Caco-2 (cell line): ENCODE results near the gene DNMBP. TPM values are rescaled to one million over a fixed set of nuclear protein-coding genes. Genes with fewer than 3 reads are reported as not detected.

Experiments
- Bru-seq: library from RNA; stranded (reverse); fragments of 400-500 nt; gene quantifications from one replicate; lab custom pipeline; 2021; lab: Mats Ljungman, UMichigan
- BruChase-seq, 2 experiments: library from RNA; stranded (reverse); fragments of 400-500 nt; gene quantifications; one replicate each; lab custom pipeline; 2021; lab: Mats Ljungman, UMichigan
- BruUV-seq: library from RNA; stranded (reverse); fragments of 400-500 nt; replicated peaks from 2 replicates; lab custom pipeline; 2021; lab: Mats Ljungman, UMichigan
- CTCF ChIA-PET: fragments of 300-600 bp; sonication (Branson Sonifier 250); formaldehyde crosslinking; loops from one replicate; lab custom pipeline; 2022; ENCODE audit warnings: antibody characterized with exemption; lab: Charles Lee
- POLR2A ChIA-PET: fragments of 300-600 bp; sonication (Branson Sonifier 250); formaldehyde crosslinking; loops from one replicate; lab custom pipeline; 2022; ENCODE audit warnings: antibody characterized with exemption; lab: Charles Lee
- DNase-seq, 2 experiments: peaks; one replicate each; pipeline versions ENCODE4 v3.0.0 to v3.0.0-alpha.2; 2020 to 2022
- H3K27me3 ChIP-seq: replicated peaks from 2 replicates; pipeline ENCODE4 v1.6.0; 2011; ENCODE audit warnings: low read length; ENCODE audit not compliant: control insufficient read depth, insufficient read depth
- H3K36me3 ChIP-seq: 2 replicates; pipeline ENCODE4 v1.5.1; 2011; ENCODE audit warnings: low read length; ENCODE audit not compliant: control insufficient read depth, insufficient read depth
- H3K4me1 ChIP-seq: fragments of 250-450 bp; sonication (Bioruptor Pico); 2 replicates; pipeline ENCODE4 v1.5.1; 2020; ENCODE audit warnings: mild to moderate bottlenecking
- H3K4me3 ChIP-seq: 2 replicates; pipeline ENCODE4 v1.5.1; 2011; ENCODE audit warnings: low read depth, mild to moderate bottlenecking, control low read depth, low read length
- H3K9me3 ChIP-seq: fragments of 250-450 bp; sonication (Bioruptor Pico); 2 replicates; pipeline ENCODE4 v1.5.1; 2020; ENCODE audit warnings: mild to moderate bottlenecking, moderate library complexity
- H3K27ac Mint-ChIP-seq: one replicate; pipeline ENCODE4 v1.8.0; 2022; ENCODE audit warnings: mixed read lengths; ENCODE audit not compliant: unreplicated experiment
- H3K27me3 Mint-ChIP-seq: one replicate; pipeline ENCODE4 v1.8.0; 2022; ENCODE audit warnings: mixed read lengths; ENCODE audit not compliant: insufficient read depth, unreplicated experiment
- H3K36me3 Mint-ChIP-seq: one replicate; pipeline ENCODE4 v1.8.0; 2022; ENCODE audit warnings: mild to moderate bottlenecking, mixed read lengths; ENCODE audit not compliant: insufficient read depth, unreplicated experiment
- H3K4me1 Mint-ChIP-seq: one replicate; pipeline ENCODE4 v1.8.0; 2022; ENCODE audit warnings: low read depth, mixed read lengths; ENCODE audit not compliant: unreplicated experiment
- H3K4me3 Mint-ChIP-seq: one replicate; pipeline ENCODE4 v1.8.0; 2022; ENCODE audit warnings: mild to moderate bottlenecking, moderate library complexity, mixed read lengths; ENCODE audit not compliant: unreplicated experiment
- H3K9me3 Mint-ChIP-seq: one replicate; pipeline ENCODE4 v1.8.0; 2022; ENCODE audit warnings: mixed read lengths; ENCODE audit not compliant: unreplicated experiment
- intact Hi-C: fragments of 100-400 bp; cut with micrococcal nuclease; formaldehyde crosslinking; loops from one replicate; pipeline ENCODE4 v1.10.0; 2022; ENCODE audit not compliant: unreplicated experiment
- long read RNA-seq: library from polyadenylated mRNA; stranded (forward); transcript quantifications from one replicate; pipeline ENCODE4 v2.0.0, GENCODE V29; 2022
- total RNA-seq: library from RNA; stranded (reverse); gene quantifications from 2 replicates; pipeline ENCODE4 v1.2.3, GENCODE V29; 2022
- TF ChIP-seq, protein P1 (sequence below), 2 experiments: fragments of 200-600 bp in 1 of 2; IDR thresholded peaks; 1 replicate in 1 of 2; 2 replicates in 1 of 2; pipeline versions ENCODE4 v1.5.1 to v1.8.0; 2011 to 2022; ENCODE audit warnings: antibody characterized with exemption in 1 of 2, control low read depth in 1 of 2, inconsistent platforms in 1 of 2, low read depth in 1 of 2, low read length in 1 of 2, mild to moderate bottlenecking in 1 of 2, moderate library complexity in 1 of 2; ENCODE audit not compliant: insufficient read depth in 1 of 2, severe bottlenecking in 1 of 2, unreplicated experiment in 1 of 2

DNMBP gene, protein sequence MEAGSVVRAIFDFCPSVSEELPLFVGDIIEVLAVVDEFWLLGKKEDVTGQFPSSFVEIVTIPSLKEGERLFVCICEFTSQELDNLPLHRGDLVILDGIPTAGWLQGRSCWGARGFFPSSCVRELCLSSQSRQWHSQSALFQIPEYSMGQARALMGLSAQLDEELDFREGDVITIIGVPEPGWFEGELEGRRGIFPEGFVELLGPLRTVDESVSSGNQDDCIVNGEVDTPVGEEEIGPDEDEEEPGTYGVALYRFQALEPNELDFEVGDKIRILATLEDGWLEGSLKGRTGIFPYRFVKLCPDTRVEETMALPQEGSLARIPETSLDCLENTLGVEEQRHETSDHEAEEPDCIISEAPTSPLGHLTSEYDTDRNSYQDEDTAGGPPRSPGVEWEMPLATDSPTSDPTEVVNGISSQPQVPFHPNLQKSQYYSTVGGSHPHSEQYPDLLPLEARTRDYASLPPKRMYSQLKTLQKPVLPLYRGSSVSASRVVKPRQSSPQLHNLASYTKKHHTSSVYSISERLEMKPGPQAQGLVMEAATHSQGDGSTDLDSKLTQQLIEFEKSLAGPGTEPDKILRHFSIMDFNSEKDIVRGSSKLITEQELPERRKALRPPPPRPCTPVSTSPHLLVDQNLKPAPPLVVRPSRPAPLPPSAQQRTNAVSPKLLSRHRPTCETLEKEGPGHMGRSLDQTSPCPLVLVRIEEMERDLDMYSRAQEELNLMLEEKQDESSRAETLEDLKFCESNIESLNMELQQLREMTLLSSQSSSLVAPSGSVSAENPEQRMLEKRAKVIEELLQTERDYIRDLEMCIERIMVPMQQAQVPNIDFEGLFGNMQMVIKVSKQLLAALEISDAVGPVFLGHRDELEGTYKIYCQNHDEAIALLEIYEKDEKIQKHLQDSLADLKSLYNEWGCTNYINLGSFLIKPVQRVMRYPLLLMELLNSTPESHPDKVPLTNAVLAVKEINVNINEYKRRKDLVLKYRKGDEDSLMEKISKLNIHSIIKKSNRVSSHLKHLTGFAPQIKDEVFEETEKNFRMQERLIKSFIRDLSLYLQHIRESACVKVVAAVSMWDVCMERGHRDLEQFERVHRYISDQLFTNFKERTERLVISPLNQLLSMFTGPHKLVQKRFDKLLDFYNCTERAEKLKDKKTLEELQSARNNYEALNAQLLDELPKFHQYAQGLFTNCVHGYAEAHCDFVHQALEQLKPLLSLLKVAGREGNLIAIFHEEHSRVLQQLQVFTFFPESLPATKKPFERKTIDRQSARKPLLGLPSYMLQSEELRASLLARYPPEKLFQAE (N-terminal part only)
- 30.6 and 31.0 TPM in 2 replicates for total RNA-seq
- percentile 76 among the genes with signal in this experiment for Bru-seq, nascent RNA
- percentile 75 among the genes with signal in this experiment for BruChase-seq, experiment 1, labeled RNA remaining after a 2-hour chase
- percentile 70 among the genes with signal in this experiment for BruChase-seq, experiment 2, labeled RNA remaining after a 6-hour chase
- long read RNA-seq, full-length matches to known transcripts: 21 of 35 reads
- long read RNA-seq, partial matches to known transcripts: 9 of 35 reads
- long read RNA-seq, other reads (novel, unspliced or antisense): 5 of 35 reads

DNA sequence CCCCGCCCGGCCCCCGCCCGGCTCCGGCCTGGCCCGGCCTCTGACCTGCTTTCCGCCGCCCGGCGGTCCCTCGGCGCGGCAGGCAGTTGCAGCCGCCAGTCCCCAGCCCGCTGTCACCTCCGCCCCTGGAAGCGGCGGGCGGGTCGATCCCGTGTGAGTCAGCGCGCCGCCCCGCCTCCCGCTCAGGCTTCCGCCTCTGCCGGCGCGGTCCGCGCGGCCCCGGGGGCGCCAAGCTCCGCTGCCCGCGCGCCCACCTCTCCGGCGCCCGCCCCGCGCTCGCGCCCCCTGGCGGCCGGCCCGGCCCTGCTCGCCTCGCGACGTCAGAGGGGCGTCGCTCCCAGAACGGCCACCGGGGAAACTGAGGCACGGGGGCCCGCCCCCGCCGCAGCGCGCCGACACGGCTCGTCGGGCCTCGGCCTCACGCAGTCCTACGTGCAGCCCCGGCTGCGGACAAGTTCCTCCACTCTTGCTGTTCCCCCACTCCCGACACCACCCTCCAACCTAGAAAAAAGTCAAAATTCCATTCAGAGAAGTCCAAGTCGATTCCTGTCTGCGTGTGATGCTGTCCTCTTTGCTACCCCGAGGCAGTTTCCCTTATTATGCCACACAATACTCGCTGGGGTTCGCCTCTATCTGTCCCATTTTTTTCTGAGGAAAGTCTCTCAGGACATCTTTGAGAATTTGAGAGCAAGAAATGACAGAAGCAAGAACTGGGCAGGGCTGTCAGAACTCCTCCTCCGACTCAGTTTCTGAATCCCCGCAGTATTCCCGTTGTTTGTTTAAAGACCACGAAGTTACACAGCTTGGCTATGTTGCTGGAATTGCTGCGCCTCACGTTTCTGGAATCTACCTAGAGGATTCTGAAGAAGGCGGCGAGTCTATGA is at the start of gene DNMBP:
TSS of gene DNMBP (minus strand) at position 155 of the 884 bp plus-strand sequence. CDS start 37,823 bp downstream, outside the sequence.
- intact Hi-C loops: loop anchor here (1.0 to 5.0 kb wide), 5 partner anchors 10 to 90 kb away; no protein-coding TSS in a partner anchor
- Histone ChIP-seq H3K4me1 (peaks cover 34% of the 10 kb centered on the region), H3K9me3 (no peaks in the 10 kb centered on the region), H3K27me3 (no peaks in the 10 kb centered on the region), H3K4me3 (peak within 1 kb of the TSS; percentile 90), H3K36me3 (no peaks in the 10 kb centered on the region)
- DNase-seq: peak; percentile 83 to 91
- Mint-ChIP-seq H3K36me3 (no peaks in the 10 kb centered on the region), H3K27ac (peak within 1 kb of the TSS; percentile 53), H3K4me3 (peak within 1 kb of the TSS; percentile 94), H3K4me1 (peaks cover 35% of the 10 kb centered on the region), H3K27me3 (no peaks in the 10 kb centered on the region), H3K9me3 (no peaks in the 10 kb centered on the region)
- ChIA-PET POLR2A (no interaction called here), CTCF (interaction anchor here (0.6 to 2.0 kb wide), 13 partner anchors 9 to 92 kb away, joined by 3 to 7 read pairs (median 4); no protein-coding TSS in a partner anchor)
- TF ChIP-seq, protein P1, sequence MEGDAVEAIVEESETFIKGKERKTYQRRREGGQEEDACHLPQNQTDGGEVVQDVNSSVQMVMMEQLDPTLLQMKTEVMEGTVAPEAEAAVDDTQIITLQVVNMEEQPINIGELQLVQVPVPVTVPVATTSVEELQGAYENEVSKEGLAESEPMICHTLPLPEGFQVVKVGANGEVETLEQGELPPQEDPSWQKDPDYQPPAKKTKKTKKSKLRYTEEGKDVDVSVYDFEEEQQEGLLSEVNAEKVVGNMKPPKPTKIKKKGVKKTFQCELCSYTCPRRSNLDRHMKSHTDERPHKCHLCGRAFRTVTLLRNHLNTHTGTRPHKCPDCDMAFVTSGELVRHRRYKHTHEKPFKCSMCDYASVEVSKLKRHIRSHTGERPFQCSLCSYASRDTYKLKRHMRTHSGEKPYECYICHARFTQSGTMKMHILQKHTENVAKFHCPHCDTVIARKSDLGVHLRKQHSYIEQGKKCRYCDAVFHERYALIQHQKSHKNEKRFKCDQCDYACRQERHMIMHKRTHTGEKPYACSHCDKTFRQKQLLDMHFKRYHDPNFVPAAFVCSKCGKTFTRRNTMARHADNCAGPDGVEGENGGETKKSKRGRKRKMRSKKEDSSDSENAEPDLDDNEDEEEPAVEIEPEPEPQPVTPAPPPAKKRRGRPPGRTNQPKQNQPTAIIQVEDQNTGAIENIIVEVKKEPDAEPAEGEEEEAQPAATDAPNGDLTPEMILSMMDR (IDR thresholded peaks at IDR 0.05; ENCODE audit: insufficient read depth in 1 of 2, low read depth in 1 of 2, low read length in 1 of 2, severe bottlenecking in 1 of 2, unreplicated experiment in 1 of 2): peak; percentile 48 to 63
- BruUV-seq: no TSS peak

DNA sequence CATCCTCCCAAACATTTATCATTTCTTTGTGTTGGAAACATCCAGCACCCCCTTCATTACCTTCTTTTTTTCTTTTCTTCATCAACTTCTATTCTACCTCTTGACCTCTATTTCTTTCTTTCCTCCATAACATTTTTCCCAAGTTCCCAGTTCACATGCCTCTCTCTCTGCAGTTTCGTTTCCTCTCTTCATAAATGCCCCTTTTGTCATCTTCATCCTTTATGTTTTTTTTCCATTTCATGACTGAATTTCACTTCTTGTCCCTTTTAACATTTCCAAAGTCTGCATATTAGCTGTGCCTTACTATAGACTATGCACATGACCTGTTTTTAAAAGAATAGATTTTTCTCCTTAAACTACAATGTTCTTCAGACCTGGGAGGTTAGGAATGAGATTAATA is 48.2 kb upstream of the DNMBP start:
- no peaks in the 10 kb centered on the region for H3K4me1 ChIP-seq
- no peak overlapping the region for H3K4me3 Mint-ChIP-seq
- ChIA-PET POLR2A (no interaction called here), CTCF (no interaction called here)
- no peaks in the 10 kb centered on the region for H3K4me1 Mint-ChIP-seq
- no peak overlapping the region for H3K27ac Mint-ChIP-seq
- no peak overlapping the region for H3K4me3 ChIP-seq
- TF ChIP-seq, protein P1 (IDR thresholded peaks at IDR 0.05; ENCODE audit: insufficient read depth in 1 of 2, low read depth in 1 of 2, low read length in 1 of 2, severe bottlenecking in 1 of 2, unreplicated experiment in 1 of 2): no peak
- intact Hi-C loops: no loop called here
- H3K9me3 ChIP-seq: peaks cover 7% of the 10 kb centered on the region; the same call in 1 of the 2 replicates
- H3K9me3 Mint-ChIP-seq: no peaks in the 10 kb centered on the region
- no TSS peak for BruUV-seq
- H3K36me3 Mint-ChIP-seq: peaks cover 8% of the 10 kb centered on the region
- no peaks in the 10 kb centered on the region; the same call in 1 of the 2 replicates for H3K36me3 ChIP-seq
- H3K27me3 ChIP-seq: no peaks in the 10 kb centered on the region
- no peaks in the 10 kb centered on the region for H3K27me3 Mint-ChIP-seq
- no peak for DNase-seq
